ENCODE results near the gene PLSCR4.

DNA sequence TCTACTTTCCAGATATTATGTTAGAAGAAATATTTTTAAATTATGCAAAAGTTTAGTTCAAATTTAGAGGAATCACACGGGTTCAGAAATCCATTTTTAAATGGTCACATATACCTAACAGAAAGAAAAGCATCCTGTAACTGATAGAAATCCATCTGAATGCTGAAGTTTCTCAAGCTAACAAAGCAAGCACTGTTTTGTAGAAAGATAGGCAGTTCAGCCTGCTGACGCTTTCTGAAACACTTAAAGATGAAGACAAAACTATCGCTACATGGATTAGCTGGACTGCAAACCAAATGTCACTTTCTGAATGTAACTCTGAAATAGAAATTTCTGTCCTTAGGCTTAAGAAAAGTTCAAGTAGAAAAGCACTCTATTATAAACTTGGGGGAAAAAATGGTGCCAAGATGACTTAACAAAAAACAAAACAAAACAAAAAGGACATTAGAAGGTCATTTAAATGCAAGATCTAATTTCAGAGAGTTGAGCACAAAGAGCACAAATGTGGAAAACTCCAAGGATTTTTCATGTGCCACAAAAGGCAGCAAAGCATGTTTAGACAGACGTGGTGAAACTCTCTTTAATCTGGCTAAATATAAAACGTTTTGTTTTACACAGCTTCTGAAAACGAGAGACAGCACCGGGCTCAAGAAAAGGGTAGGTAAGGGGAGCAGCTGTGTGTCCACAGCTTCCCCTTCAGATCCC is 91.1 kb downstream of the PLSCR4 start:
- no peak for TF ChIP-seq ARHGAP35 (IDR thresholded peaks at IDR 0.05; ENCODE audit: partially characterized antibody)
- TF ChIP-seq, protein P1, sequence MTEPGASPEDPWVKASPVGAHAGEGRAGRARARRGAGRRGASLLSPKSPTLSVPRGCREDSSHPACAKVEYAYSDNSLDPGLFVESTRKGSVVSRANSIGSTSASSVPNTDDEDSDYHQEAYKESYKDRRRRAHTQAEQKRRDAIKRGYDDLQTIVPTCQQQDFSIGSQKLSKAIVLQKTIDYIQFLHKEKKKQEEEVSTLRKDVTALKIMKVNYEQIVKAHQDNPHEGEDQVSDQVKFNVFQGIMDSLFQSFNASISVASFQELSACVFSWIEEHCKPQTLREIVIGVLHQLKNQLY (CRISPR knock-in tag; conservative IDR thresholded peaks at IDR 0.05) = no peak
- no peak for TF ChIP-seq ILK (tag; IDR thresholded peaks at IDR 0.05; ENCODE audit: borderline replicate concordance, low read depth)
- no peak for TF ChIP-seq NR2C1 (IDR thresholded peaks at IDR 0.05)
- no peak for TF ChIP-seq NR2C1 (tag; IDR thresholded peaks at IDR 0.05)
- no peak for TF ChIP-seq ZNF707 (CRISPR knock-in tag; conservative IDR thresholded peaks at IDR 0.05)
- TF ChIP-seq, protein P2, sequence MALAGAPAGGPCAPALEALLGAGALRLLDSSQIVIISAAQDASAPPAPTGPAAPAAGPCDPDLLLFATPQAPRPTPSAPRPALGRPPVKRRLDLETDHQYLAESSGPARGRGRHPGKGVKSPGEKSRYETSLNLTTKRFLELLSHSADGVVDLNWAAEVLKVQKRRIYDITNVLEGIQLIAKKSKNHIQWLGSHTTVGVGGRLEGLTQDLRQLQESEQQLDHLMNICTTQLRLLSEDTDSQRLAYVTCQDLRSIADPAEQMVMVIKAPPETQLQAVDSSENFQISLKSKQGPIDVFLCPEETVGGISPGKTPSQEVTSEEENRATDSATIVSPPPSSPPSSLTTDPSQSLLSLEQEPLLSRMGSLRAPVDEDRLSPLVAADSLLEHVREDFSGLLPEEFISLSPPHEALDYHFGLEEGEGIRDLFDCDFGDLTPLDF (CRISPR knock-in tag; IDR thresholded peaks at IDR 0.05) = no peak
